Measurements from ENCODE around the gene JDP2. TPM values are rescaled to one million over a fixed set of nuclear protein-coding genes. Genes with fewer than 3 reads are reported as not detected.

Gene JDP2
- polyA plus RNA-seq, 1 donor: 17.0 TPM

- no peak for DNase-seq
Observed at GRCh38 chr14:75435473-75435872, 7.7 kb downstream of the JDP2 start.

GRCh38 chr14:75437201-75438143, 9.7 kb downstream of the JDP2 start:
- DNase-seq: no peak

- DNase-seq: no peak
Observed at GRCh38 chr14:75438486-75439080, 10.8 kb downstream of the JDP2 start.

- DNase-seq: no peak
Observed at GRCh38 chr14:75439989-75440388, 12.2 kb downstream of the JDP2 start.

- no peak for DNase-seq
Observed at GRCh38 chr14:75440733-75441477, 13.1 kb downstream of the JDP2 start.

GRCh38 chr14:75441728-75442127, 13.9 kb downstream of the JDP2 start:
- no peak for DNase-seq

- DNase-seq: no peak
Observed at GRCh38 chr14:75442166-75442565, 14.3 kb downstream of the JDP2 start.

GRCh38 chr14:75442642-75443041, 14.8 kb downstream of the JDP2 start:
- no peak for DNase-seq

GRCh38 chr14:75443203-75443969, 15.6 kb downstream of the JDP2 start:
- DNase-seq: no peak

- DNase-seq: no peak
Observed at GRCh38 chr14:75445236-75445635, 17.4 kb downstream of the JDP2 start.

GRCh38 chr14:75445963-75446362, 18.1 kb downstream of the JDP2 start:
- no peak for DNase-seq

- DNase-seq: no peak
Observed at GRCh38 chr14:75446447-75446846, 18.6 kb downstream of the JDP2 start.

- DNase-seq: no peak
Observed at GRCh38 chr14:75448209-75448608, 20.4 kb downstream of the JDP2 start.

- no peak for DNase-seq
Observed at GRCh38 chr14:75449036-75449435, 21.2 kb downstream of the JDP2 start.

GRCh38 chr14:75449696-75450095, 21.9 kb downstream of the JDP2 start:
- no peak for DNase-seq

- no peak for DNase-seq
Observed at GRCh38 chr14:75450381-75451276, 22.8 kb downstream of the JDP2 start.

- no peak for DNase-seq
Observed at GRCh38 chr14:75452324-75452723, 24.5 kb downstream of the JDP2 start.

GRCh38 chr14:75452900-75453816, 25.3 kb downstream of the JDP2 start:
- peak; percentile 73 for DNase-seq

- DNase-seq: no peak
Observed at GRCh38 chr14:75453817-75454434, 26.1 kb downstream of the JDP2 start.
